ENCODE data around the gene SPATC1L. TPM values are rescaled to one million over a fixed set of nuclear protein-coding genes. Genes with fewer than 3 reads are reported as not detected.
"Not testable (repeated sequence)": the region's sequence is repeated elsewhere in the genome, so short reads cannot be mapped to it uniquely, and the experiment has no call there.

The SPATC1L gene
- total RNA-seq, 1 donor from 2014 or later = 5.2 TPM

GRCh38 chr21:46180079-46180722 is 4.1 kb downstream of the SPATC1L start:
- no peak overlapping the region for H3K27ac ChIP-seq
- no peaks in the 10 kb centered on the region for H3K36me3 ChIP-seq
- intact Hi-C loops (cut with DNase I) = no loop called here
- H3K4me1 ChIP-seq = peaks cover 17% of the 10 kb centered on the region
- no peak for DNase-seq (ENCODE audit: extremely low spot score in 2 of 2)
- TF ChIP-seq POLR2AphosphoS5 (IDR thresholded peaks at IDR 0.05; ENCODE audit: insufficient read depth in 1 of 2, low read depth in 1 of 2) (no peak), CTCF (IDR thresholded peaks at IDR 0.05) (no peak), POLR2A (IDR thresholded peaks at IDR 0.05) (no peak)
- no peak overlapping the region for H3K4me3 ChIP-seq
- no peaks in the 10 kb centered on the region for H3K27me3 ChIP-seq
- H3K9me3 ChIP-seq = no peaks in the 10 kb centered on the region

- no peak overlapping the region for H3K4me3 ChIP-seq
- DNase-seq (ENCODE audit: extremely low spot score in 2 of 2) = peak in 1 of 2 donors; percentile 94
- TF ChIP-seq POLR2A (IDR thresholded peaks at IDR 0.05) = no peak
- no peak for TF ChIP-seq POLR2AphosphoS5 (IDR thresholded peaks at IDR 0.05; ENCODE audit: insufficient read depth in 1 of 2, low read depth in 1 of 2)
- TF ChIP-seq CTCF (IDR thresholded peaks at IDR 0.05) = no peak
- H3K36me3 ChIP-seq = no peaks in the 10 kb centered on the region
- H3K27me3 ChIP-seq = no peaks in the 10 kb centered on the region
- no peaks in the 10 kb centered on the region for H3K9me3 ChIP-seq
- H3K4me1 ChIP-seq = peaks cover 15% of the 10 kb centered on the region
- intact Hi-C loops (cut with DNase I) = no loop called here
- no peak overlapping the region for H3K27ac ChIP-seq
These were observed 4.6 kb downstream of the SPATC1L start for GRCh38 chr21:46179708-46180078.

GRCh38 chr21:46178961-46179360 is 5.3 kb downstream of the SPATC1L start:
- Histone ChIP-seq H3K4me1 (peaks cover 12% of the 10 kb centered on the region), H3K27ac (no peak overlapping the region), H3K9me3 (no peaks in the 10 kb centered on the region), H3K4me3 (no peak overlapping the region), H3K36me3 (no peaks in the 10 kb centered on the region), H3K27me3 (no peaks in the 10 kb centered on the region)
- TF ChIP-seq CTCF (IDR thresholded peaks at IDR 0.05) = no peak
- TF ChIP-seq POLR2A (IDR thresholded peaks at IDR 0.05) = no peak
- TF ChIP-seq POLR2AphosphoS5 (IDR thresholded peaks at IDR 0.05; ENCODE audit: insufficient read depth in 1 of 2, low read depth in 1 of 2) = no peak
- intact Hi-C loops (cut with DNase I) = no loop called here
- no peak for DNase-seq (ENCODE audit: extremely low spot score in 2 of 2)

GRCh38 chr21:46176443-46177129 is 7.7 kb downstream of the SPATC1L start:
- H3K9me3 ChIP-seq; H3K27me3 ChIP-seq; H3K4me3 ChIP-seq; H3K4me1 ChIP-seq; H3K27ac ChIP-seq; DNase-seq (ENCODE audit: extremely low spot score in 2 of 2); intact Hi-C loops (cut with DNase I); H3K36me3 ChIP-seq: not testable (repeated sequence)

- H3K27me3 ChIP-seq = no peaks in the 10 kb centered on the region
- H3K4me3 ChIP-seq = no peak overlapping the region
- H3K27ac ChIP-seq = no peak overlapping the region
- no peak for TF ChIP-seq POLR2A (IDR thresholded peaks at IDR 0.05)
- TF ChIP-seq CTCF (IDR thresholded peaks at IDR 0.05) = no peak
- no peak for TF ChIP-seq POLR2AphosphoS5 (IDR thresholded peaks at IDR 0.05; ENCODE audit: insufficient read depth in 1 of 2, low read depth in 1 of 2)
- H3K9me3 ChIP-seq = no peaks in the 10 kb centered on the region
- intact Hi-C loops (cut with DNase I) = no loop called here
- no peaks in the 10 kb centered on the region for H3K4me1 ChIP-seq
- no peaks in the 10 kb centered on the region for H3K36me3 ChIP-seq
- DNase-seq (ENCODE audit: extremely low spot score in 2 of 2) = no peak
These were observed 10.7 kb downstream of the SPATC1L start for GRCh38 chr21:46173573-46173972.
